HepG2 (cell line): ENCODE results near the gene LBR. TPM values are rescaled to one million over a fixed set of nuclear protein-coding genes. Genes with fewer than 3 reads are reported as not detected.

Experiments
- AGO2 ChIP-seq: fragments of 200-400 bp; formaldehyde crosslinking; optimal IDR thresholded peaks from 2 replicates; pipeline ENCODE3; 2017; ENCODE audit warnings: mild to moderate bottlenecking, low read depth, low read length, moderate library complexity
- ATF7 ChIP-seq, 2 experiments: fragments of 450-650 bp in 1 of 2; sonication (generic) in 1 of 2; formaldehyde crosslinking in 1 of 2; IDR thresholded peaks; 2 replicates each; pipeline versions ENCODE4 v1.4.0 to v1.6.1; 2016 to 2020; ENCODE audit warnings: antibody characterized with exemption in 1 of 2, mild to moderate bottlenecking in 1 of 2, missing genetic modification reagents in 1 of 2
- CREM ChIP-seq, 2 experiments: sonication (generic) in 1 of 2; formaldehyde crosslinking in 1 of 2; IDR thresholded peaks; 2 replicates each; pipeline versions ENCODE4 v1.4.0 to v1.6.1; 2016 to 2020; ENCODE audit warnings: antibody characterized with exemption in 1 of 2, mild to moderate bottlenecking in 1 of 2, missing genetic modification reagents in 1 of 2
- HNRNPLL ChIP-seq: fragments of 200-400 bp; formaldehyde crosslinking; IDR thresholded peaks from 2 replicates; pipeline ENCODE4 v1.6.1; 2017; ENCODE audit warnings: mild to moderate bottlenecking, low read depth, low read length; ENCODE audit not compliant: poor library complexity, severe bottlenecking
- HOXA7 ChIP-seq: sonication (generic); formaldehyde crosslinking; IDR thresholded peaks from 2 replicates; pipeline ENCODE4 v1.8.1; 2022; ENCODE audit warnings: mild to moderate bottlenecking, missing genetic modification reagents, moderate library complexity
- MTA3 ChIP-seq: sonication (generic); formaldehyde crosslinking; IDR thresholded peaks from 2 replicates; pipeline ENCODE4 v1.4.0; 2020; ENCODE audit warnings: missing genetic modification reagents
- PBX3 ChIP-seq: sonication (generic); formaldehyde crosslinking; IDR thresholded peaks from 2 replicates; pipeline ENCODE4 v1.8.1; 2023; ENCODE audit warnings: missing genetic modification reagents, inconsistent platforms, borderline replicate concordance
- POGZ ChIP-seq: sonication (generic); formaldehyde crosslinking; IDR thresholded peaks from 2 replicates; pipeline ENCODE4 v1.4.0; 2020; ENCODE audit warnings: mild to moderate bottlenecking, missing genetic modification reagents
- RCOR2 ChIP-seq: IDR thresholded peaks from 2 replicates; pipeline ENCODE4 v1.6.1; 2016; ENCODE audit warnings: missing biosample characterization, missing genetic modification reagents
- SNAPC2 ChIP-seq: sonication (generic); formaldehyde crosslinking; IDR thresholded peaks from 2 replicates; pipeline ENCODE4 v1.8.1; 2022; ENCODE audit warnings: mild to moderate bottlenecking, missing genetic modification reagents
- STAT5B ChIP-seq: sonication (generic); formaldehyde crosslinking; IDR thresholded peaks from 2 replicates; pipeline ENCODE4 v1.4.0; 2020; ENCODE audit warnings: missing genetic modification reagents
- TCF7 ChIP-seq: sonication (generic); IDR thresholded peaks from 2 replicates; pipeline ENCODE4 v1.6.1; 2016; ENCODE audit warnings: antibody characterized with exemption, low read depth
- ZBTB42 ChIP-seq: sonication (generic); formaldehyde crosslinking; IDR thresholded peaks from 2 replicates; pipeline ENCODE4 v1.5.0; 2020; ENCODE audit warnings: mild to moderate bottlenecking, missing genetic modification reagents
- ZBTB8A ChIP-seq: sonication (generic); formaldehyde crosslinking; IDR thresholded peaks from 2 replicates; pipeline ENCODE4 v1.4.0; 2020; ENCODE audit warnings: mild to moderate bottlenecking, low read depth, missing genetic modification reagents, borderline replicate concordance
- ZFP90 ChIP-seq: sonication (generic); formaldehyde crosslinking; IDR thresholded peaks from 2 replicates; pipeline ENCODE4 v1.8.0; 2022; ENCODE audit warnings: missing genetic modification reagents, mild to moderate bottlenecking, inconsistent platforms, borderline replicate concordance
- ZNF12 ChIP-seq: sonication (generic); formaldehyde crosslinking; IDR thresholded peaks from 2 replicates; pipeline ENCODE4 v1.5.0; 2020; ENCODE audit warnings: missing genetic modification reagents
- ZNF280B ChIP-seq: sonication (generic); formaldehyde crosslinking; IDR thresholded peaks from 2 replicates; pipeline ENCODE4 v1.5.0; 2020; ENCODE audit warnings: missing genetic modification reagents, mild to moderate bottlenecking, borderline replicate concordance
- ZNF605 ChIP-seq: sonication (generic); formaldehyde crosslinking; IDR thresholded peaks from 2 replicates; pipeline ENCODE4 v1.8.0; 2022; ENCODE audit warnings: mild to moderate bottlenecking, missing genetic modification reagents
- polyA plus RNA-seq, 8 experiments: library from polyadenylated mRNA; depleted of rRNA in 3 of 8; stranded (reverse) in 7 of 8; unstranded in 1 of 8; fragments of >200 nt; fragmentation: Illumina TruSeq in 4 of 8; extraction: Trizol in 4 of 8; gene quantifications; 2 replicates each; pipeline versions ENCODE4 v1.2.1 to v1.2.3, GENCODE V29; 2011 to 2016; ENCODE audit warnings: low read depth in 4 of 8, missing spikeins in 1 of 8, mixed read lengths in 1 of 8; ENCODE audit not compliant: insufficient read depth in 1 of 8
- total RNA-seq, 5 experiments: library from RNA; depleted of rRNA; stranded (reverse); fragments of >200 nt; fragmentation: Illumina TruSeq; extraction: Trizol; gene quantifications; 2 replicates each; pipeline ENCODE4 v1.2.3, GENCODE V29; 2016; ENCODE audit warnings: low read depth in 1 of 5
- TF ChIP-seq, protein P1 (sequence below): sonication (generic); formaldehyde crosslinking; IDR thresholded peaks from 2 replicates; pipeline ENCODE4 v1.4.0; 2020; ENCODE audit warnings: missing genetic modification reagents
- TF ChIP-seq, protein P2 (sequence below): IDR thresholded peaks from 2 replicates; pipeline ENCODE4 v1.6.1; 2016; ENCODE audit warnings: missing compliant biosample characterization, missing genetic modification reagents, borderline replicate concordance
- TF ChIP-seq, protein P3 (sequence below): sonication (generic); formaldehyde crosslinking; IDR thresholded peaks from 2 replicates; pipeline ENCODE4 v1.8.0; 2022; ENCODE audit warnings: missing genetic modification reagents, mild to moderate bottlenecking, moderate library complexity, borderline replicate concordance

LBR gene
- total and polyA plus RNA-seq, 2 of the 13 experiments (the other 11 are each of a cell fraction or from before 2014, with no cell fraction given) = 38.9 to 76.7 TPM

- TF ChIP-seq CREM (IDR thresholded peaks at IDR 0.05) (no peak), CREM (CRISPR knock-in tag; IDR thresholded peaks at IDR 0.05) (no peak), HOXA7 (no peak), ZNF12 (no peak), SNAPC2 (CRISPR knock-in tag) (no peak), MTA3 (no peak), ZNF605 (CRISPR knock-in tag) (no peak), PBX3 (no peak), ZFP90 (no peak), TCF7 (no peak), AGO2 (no peak), ZBTB8A (CRISPR knock-in tag) (0 out of 2 replicates have a peak, but pooled peaks have one; percentile 43), STAT5B (CRISPR knock-in tag) (no peak), ATF7 (IDR thresholded peaks at IDR 0.05) (no peak), ATF7 (CRISPR knock-in tag; IDR thresholded peaks at IDR 0.05) (0 out of 2 replicates have a peak, but pooled peaks have one; percentile 25), RCOR2 (0 out of 2 replicates have a peak, but pooled peaks have one; percentile 12), HNRNPLL (peak; percentile 54), POGZ (CRISPR knock-in tag) (peak; percentile 48; the same call in 1 of the 2 replicates), ZNF280B (CRISPR knock-in tag) (no peak), ZBTB42 (peak; percentile 58; the same call in 1 of the 2 replicates)
- TF ChIP-seq, protein P1, sequence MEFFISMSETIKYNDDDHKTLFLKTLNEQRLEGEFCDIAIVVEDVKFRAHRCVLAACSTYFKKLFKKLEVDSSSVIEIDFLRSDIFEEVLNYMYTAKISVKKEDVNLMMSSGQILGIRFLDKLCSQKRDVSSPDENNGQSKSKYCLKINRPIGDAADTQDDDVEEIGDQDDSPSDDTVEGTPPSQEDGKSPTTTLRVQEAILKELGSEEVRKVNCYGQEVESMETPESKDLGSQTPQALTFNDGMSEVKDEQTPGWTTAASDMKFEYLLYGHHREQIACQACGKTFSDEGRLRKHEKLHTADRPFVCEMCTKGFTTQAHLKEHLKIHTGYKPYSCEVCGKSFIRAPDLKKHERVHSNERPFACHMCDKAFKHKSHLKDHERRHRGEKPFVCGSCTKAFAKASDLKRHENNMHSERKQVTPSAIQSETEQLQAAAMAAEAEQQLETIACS = no peak
- TF ChIP-seq, protein P2, sequence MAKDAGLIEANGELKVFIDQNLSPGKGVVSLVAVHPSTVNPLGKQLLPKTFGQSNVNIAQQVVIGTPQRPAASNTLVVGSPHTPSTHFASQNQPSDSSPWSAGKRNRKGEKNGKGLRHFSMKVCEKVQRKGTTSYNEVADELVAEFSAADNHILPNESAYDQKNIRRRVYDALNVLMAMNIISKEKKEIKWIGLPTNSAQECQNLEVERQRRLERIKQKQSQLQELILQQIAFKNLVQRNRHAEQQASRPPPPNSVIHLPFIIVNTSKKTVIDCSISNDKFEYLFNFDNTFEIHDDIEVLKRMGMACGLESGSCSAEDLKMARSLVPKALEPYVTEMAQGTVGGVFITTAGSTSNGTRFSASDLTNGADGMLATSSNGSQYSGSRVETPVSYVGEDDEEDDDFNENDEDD (CRISPR knock-in tag) = peak; percentile 37; the same call in 1 of the 2 replicates
- TF ChIP-seq, protein P3, sequence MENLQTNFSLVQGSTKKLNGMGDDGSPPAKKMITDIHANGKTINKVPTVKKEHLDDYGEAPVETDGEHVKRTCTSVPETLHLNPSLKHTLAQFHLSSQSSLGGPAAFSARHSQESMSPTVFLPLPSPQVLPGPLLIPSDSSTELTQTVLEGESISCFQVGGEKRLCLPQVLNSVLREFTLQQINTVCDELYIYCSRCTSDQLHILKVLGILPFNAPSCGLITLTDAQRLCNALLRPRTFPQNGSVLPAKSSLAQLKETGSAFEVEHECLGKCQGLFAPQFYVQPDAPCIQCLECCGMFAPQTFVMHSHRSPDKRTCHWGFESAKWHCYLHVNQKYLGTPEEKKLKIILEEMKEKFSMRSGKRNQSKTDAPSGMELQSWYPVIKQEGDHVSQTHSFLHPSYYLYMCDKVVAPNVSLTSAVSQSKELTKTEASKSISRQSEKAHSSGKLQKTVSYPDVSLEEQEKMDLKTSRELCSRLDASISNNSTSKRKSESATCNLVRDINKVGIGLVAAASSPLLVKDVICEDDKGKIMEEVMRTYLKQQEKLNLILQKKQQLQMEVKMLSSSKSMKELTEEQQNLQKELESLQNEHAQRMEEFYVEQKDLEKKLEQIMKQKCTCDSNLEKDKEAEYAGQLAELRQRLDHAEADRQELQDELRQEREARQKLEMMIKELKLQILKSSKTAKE = no peak
Observed at GRCh38 chr1:225474986-225475820, 47.4 kb upstream of the LBR start (continued).
